Measurements from ENCODE around the gene SIAH1. TPM values are rescaled to one million over a fixed set of nuclear protein-coding genes. Genes with fewer than 3 reads are reported as not detected.

SIAH1 gene
- total and polyA plus RNA-seq, 2 of the 8 experiments (the other 6 are each of a cell fraction or from before 2014, with no cell fraction given): 19.5 to 33.9 TPM

DNA sequence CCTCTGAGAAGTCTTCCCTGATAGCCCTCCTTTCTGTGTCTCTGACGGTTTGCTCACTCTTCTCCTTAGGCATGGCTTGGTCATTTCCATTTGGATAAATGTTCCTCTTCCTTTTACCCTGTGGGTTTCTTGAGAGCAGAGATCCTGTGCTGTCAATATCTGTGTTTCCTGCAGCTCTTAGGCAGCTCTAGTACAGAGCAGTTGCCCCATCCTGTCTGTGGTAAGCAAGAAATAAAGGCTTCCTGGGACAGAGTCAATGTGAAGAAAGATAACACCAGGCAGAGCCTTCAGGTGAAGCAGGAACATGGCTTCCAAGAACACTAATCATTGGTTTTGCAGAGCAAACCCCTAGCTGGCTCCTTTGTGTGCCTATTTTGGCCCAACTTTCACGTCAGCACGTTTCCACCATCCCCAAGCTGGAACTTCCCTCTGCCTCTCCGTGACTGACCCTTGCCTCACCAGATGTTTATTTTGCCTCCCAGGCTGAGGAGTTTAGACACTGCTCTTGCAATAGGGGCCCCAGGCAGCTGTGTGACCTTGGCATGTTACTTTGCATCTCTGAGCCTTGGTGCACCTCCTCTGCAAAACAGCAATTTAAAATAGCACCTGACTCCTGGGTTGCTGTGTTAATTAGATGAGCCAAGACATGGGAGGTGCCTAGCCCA lies 49.6 kb upstream of the SIAH1 start:
- no peak for FAIRE-seq
- Histone ChIP-seq H4K8ac (ENCODE audit: extremely low read depth, insufficient read depth, low read length) (no peak overlapping the region), H3K36me3 (ENCODE audit: control insufficient read depth in 2 of 4, insufficient read depth in 4 of 4, low read length in 3 of 4) (no peaks in the 10 kb centered on the region), H3K23me2 (ENCODE audit: low read depth, low read length) (no peaks in the 10 kb centered on the region), H3K23ac (ENCODE audit: insufficient read length) (no peak overlapping the region), H2BK15ac (ENCODE audit: low read length) (no peak overlapping the region), H2AK5ac (ENCODE audit: low read depth, low read length) (no peak overlapping the region), H2AFZ (ENCODE audit: low read length) (no peak overlapping the region), H3K14ac (ENCODE audit: insufficient read length) (no peak overlapping the region), H3K18ac (ENCODE audit: extremely low read depth, low read length) (no peak overlapping the region), H2BK12ac (ENCODE audit: low read depth, low read length) (no peak overlapping the region), H4K5ac (ENCODE audit: insufficient read length, low read depth, low read length) (no peak overlapping the region), H4K91ac (replicated peaks; ENCODE audit: insufficient read length, low read length) (no peak overlapping the region), H3K27ac (ENCODE audit: low read depth, low read length) (no peak overlapping the region), H3K79me2 (ENCODE audit: control insufficient read depth in 1 of 2, insufficient read depth in 2 of 2, low read length in 2 of 2) (no peaks in the 10 kb centered on the region), H2BK5ac (ENCODE audit: low read depth, low read length) (no peak overlapping the region), H2BK120ac (replicated peaks; ENCODE audit: low read depth, low read length) (no peak overlapping the region), H3K4me3 (ENCODE audit: extremely low read depth in 1 of 4, insufficient read depth in 2 of 4, low read depth in 3 of 4, low read length in 4 of 4) (no peak overlapping the region), H3K4me2 (ENCODE audit: insufficient read depth in 1 of 2, low read depth in 2 of 2, low read length in 2 of 2) (no peak overlapping the region), H3K27me3 (replicated peaks in 1 of 4; ENCODE audit: control insufficient read depth in 3 of 4, extremely low read depth in 1 of 4, insufficient read depth in 3 of 4, low read length in 3 of 4) (no peaks in the 10 kb centered on the region), H3K79me1 (ENCODE audit: low read depth, low read length) (no peaks in the 10 kb centered on the region), H2BK20ac (ENCODE audit: low read length) (no peak overlapping the region), H4K20me1 (replicated peaks in 1 of 2; ENCODE audit: control insufficient read depth in 1 of 2, insufficient read depth in 2 of 2, low read length in 2 of 2) (no peaks in the 10 kb centered on the region), H3K4ac (replicated peaks; ENCODE audit: insufficient read length, low read depth, low read length) (no peak overlapping the region), H3K56ac (replicated peaks; ENCODE audit: insufficient read length, low read depth, low read length) (no peak overlapping the region), H3K9ac (replicated peaks in 1 of 4; ENCODE audit: extremely low read depth in 1 of 4, low read depth in 3 of 4, low read length in 3 of 4) (no peak overlapping the region), H3K4me1 (replicated peaks in 1 of 4; ENCODE audit: control insufficient read depth in 3 of 4, insufficient read depth in 4 of 4, low read length in 3 of 4) (peaks cover 0 to 5% (median 0%) of the 10 kb centered on the region in 4 experiments; a peak in 3 of 7 replicates), H3K9me3 (ENCODE audit: insufficient read depth in 2 of 2, low read depth in 1 of 2, low read length in 1 of 2) (no peaks in the 10 kb centered on the region)
- CTCF ChIA-PET (ENCODE audit: partially characterized antibody): no interaction called here
- DNase-seq (ENCODE audit: low read depth in 1 of 2, low spot score in 2 of 2): no peak
- TF ChIP-seq CEBPB (IDR thresholded peaks at IDR 0.05; ENCODE audit: low read depth, low read length) (no peak), RAD21 (IDR thresholded peaks at IDR 0.05 in 1 of 2, conservative IDR thresholded peaks at IDR 0.05 in 1 of 2; ENCODE audit: low read depth in 2 of 2, low read length in 2 of 2) (no peak), SUZ12 (IDR thresholded peaks at IDR 0.05; ENCODE audit: low read length) (no peak), SP2 (IDR thresholded peaks at IDR 0.05; ENCODE audit: low read length) (no peak), BACH1 (IDR thresholded peaks at IDR 0.05; ENCODE audit: low read length) (no peak), EZH2 (IDR thresholded peaks at IDR 0.05; ENCODE audit: low read depth, low read length, severe bottlenecking) (no peak), CHD2 (IDR thresholded peaks at IDR 0.05; ENCODE audit: low read length) (no peak), ZNF274 (IDR thresholded peaks at IDR 0.05; ENCODE audit: borderline replicate concordance, extremely low read depth, low read length) (no peak), FOSL1 (IDR thresholded peaks at IDR 0.05; ENCODE audit: insufficient read depth, low read depth, low read length) (no peak), GABPA (IDR thresholded peaks at IDR 0.05; ENCODE audit: borderline replicate concordance, insufficient read depth, low read length) (no peak)
- TF ChIP-seq, protein P1, sequence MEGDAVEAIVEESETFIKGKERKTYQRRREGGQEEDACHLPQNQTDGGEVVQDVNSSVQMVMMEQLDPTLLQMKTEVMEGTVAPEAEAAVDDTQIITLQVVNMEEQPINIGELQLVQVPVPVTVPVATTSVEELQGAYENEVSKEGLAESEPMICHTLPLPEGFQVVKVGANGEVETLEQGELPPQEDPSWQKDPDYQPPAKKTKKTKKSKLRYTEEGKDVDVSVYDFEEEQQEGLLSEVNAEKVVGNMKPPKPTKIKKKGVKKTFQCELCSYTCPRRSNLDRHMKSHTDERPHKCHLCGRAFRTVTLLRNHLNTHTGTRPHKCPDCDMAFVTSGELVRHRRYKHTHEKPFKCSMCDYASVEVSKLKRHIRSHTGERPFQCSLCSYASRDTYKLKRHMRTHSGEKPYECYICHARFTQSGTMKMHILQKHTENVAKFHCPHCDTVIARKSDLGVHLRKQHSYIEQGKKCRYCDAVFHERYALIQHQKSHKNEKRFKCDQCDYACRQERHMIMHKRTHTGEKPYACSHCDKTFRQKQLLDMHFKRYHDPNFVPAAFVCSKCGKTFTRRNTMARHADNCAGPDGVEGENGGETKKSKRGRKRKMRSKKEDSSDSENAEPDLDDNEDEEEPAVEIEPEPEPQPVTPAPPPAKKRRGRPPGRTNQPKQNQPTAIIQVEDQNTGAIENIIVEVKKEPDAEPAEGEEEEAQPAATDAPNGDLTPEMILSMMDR (IDR thresholded peaks at IDR 0.05; ENCODE audit: control extremely low read depth in 1 of 3, insufficient read depth in 1 of 3, low read depth in 1 of 3, low read length in 3 of 3): no peak
- POLR2A ChIA-PET (ENCODE audit: partially characterized antibody): no interaction called here
- 87% methylated on average over 4 of the region's 4 CpGs; no CpG with 5 or more reads in 1 of the 2 experiments for WGBS, 2 experiments (ENCODE audit: extremely low coverage in 1 of 2, insufficient coverage in 1 of 2, insufficient read length in 1 of 2, insufficient replicate concordance in 2 of 2, low coverage in 1 of 2, low lambda C conversion rate in 2 of 2, missing lambda C conversion rate in 1 of 2)

Data from H1 (cell line).